Transverse colon (tissue), 3 donors: ENCODE results near the gene LMBR1L.
"Not testable (repeated sequence)": the region's sequence is repeated elsewhere in the genome, so short reads cannot be mapped to it uniquely, and the experiment has no call there.

Experiments used
- EP300 ChIP-seq: sonication (generic); formaldehyde crosslinking; IDR thresholded peaks from one replicate; pipeline ENCODE4 v1.6.1; 2017; ENCODE audit warnings: antibody characterized with exemption, low read depth
- POLR2A ChIP-seq: fragments of 450-650 bp; IDR thresholded peaks from one replicate; pipeline ENCODE4 v1.6.1; 2016; ENCODE audit warnings: antibody characterized with exemption, mild to moderate bottlenecking, moderate library complexity
- TF ChIP-seq, protein P1 (sequence below), 5 experiments: fragments of 200-600 bp in 3 of 5; fragments of 450-650 bp in 2 of 5; sonication (generic) in 3 of 5; IDR thresholded peaks; 1 replicate in 2 of 5; 2 replicates in 3 of 5; pipeline ENCODE4 v1.5.1; 2016 to 2017; ENCODE audit warnings: antibody characterized with exemption in 5 of 5, inconsistent platforms in 3 of 5, mild to moderate bottlenecking in 2 of 5, moderate library complexity in 1 of 5

GRCh38 chr12:49061916-49062315, 48.7 kb downstream of the LMBR1L start:
- TF ChIP-seq, protein P1, sequence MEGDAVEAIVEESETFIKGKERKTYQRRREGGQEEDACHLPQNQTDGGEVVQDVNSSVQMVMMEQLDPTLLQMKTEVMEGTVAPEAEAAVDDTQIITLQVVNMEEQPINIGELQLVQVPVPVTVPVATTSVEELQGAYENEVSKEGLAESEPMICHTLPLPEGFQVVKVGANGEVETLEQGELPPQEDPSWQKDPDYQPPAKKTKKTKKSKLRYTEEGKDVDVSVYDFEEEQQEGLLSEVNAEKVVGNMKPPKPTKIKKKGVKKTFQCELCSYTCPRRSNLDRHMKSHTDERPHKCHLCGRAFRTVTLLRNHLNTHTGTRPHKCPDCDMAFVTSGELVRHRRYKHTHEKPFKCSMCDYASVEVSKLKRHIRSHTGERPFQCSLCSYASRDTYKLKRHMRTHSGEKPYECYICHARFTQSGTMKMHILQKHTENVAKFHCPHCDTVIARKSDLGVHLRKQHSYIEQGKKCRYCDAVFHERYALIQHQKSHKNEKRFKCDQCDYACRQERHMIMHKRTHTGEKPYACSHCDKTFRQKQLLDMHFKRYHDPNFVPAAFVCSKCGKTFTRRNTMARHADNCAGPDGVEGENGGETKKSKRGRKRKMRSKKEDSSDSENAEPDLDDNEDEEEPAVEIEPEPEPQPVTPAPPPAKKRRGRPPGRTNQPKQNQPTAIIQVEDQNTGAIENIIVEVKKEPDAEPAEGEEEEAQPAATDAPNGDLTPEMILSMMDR (IDR thresholded peaks at IDR 0.05) = not testable (repeated sequence)
- TF ChIP-seq POLR2A, EP300: not testable (repeated sequence)
